ENCODE results near the gene RAB32. TPM values are rescaled to one million over a fixed set of nuclear protein-coding genes. Genes with fewer than 3 reads are reported as not detected.

Gene RAB32
- total RNA-seq, 1 experiment from 2014 or later, result 21.4 TPM

DNA sequence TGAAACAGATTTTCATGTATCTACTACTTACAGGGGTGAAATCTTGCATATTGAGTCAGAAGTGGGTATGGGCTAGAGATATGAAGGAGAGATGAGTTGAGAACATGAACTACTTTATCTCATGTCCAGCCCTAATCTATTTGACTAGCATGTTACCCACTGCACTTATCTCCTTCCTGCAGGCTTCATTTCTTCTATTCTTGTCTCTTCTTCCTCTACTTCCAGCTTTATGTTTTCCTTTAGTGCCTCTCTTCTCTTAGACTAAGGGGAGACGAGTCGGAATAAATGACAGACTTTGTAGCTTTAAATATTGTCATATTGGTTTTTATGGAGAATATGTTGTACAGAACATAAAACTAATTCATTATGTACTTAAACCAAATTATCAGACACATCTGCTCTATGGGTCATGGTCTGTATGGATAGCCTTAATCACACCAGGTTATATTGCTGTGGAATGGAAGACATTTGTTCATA is 5.3 kb downstream of the RAB32 start:
- H4K20me1 ChIP-seq (ENCODE audit: insufficient read depth), result peaks cover 4% of the 10 kb centered on the region; the same call in 1 of the 2 replicates
- no peaks in the 10 kb centered on the region for H3K9me3 ChIP-seq (ENCODE audit: insufficient read depth, low read depth)
- H3F3A ChIP-seq (ENCODE audit: insufficient read depth, low read depth), result peaks cover 16% of the 10 kb centered on the region
- no peak overlapping the region for H3K4me2 ChIP-seq
- CTCF ChIA-PET, result no interaction called here
- H3K4me1 ChIP-seq (replicated peaks; ENCODE audit: insufficient read depth), result peaks cover 31% of the 10 kb centered on the region
- no peak overlapping the region for H3K27ac ChIP-seq
- H3K27me3 ChIP-seq (ENCODE audit: insufficient read depth, low read depth), result no peaks in the 10 kb centered on the region
- TF ChIP-seq, protein P1, sequence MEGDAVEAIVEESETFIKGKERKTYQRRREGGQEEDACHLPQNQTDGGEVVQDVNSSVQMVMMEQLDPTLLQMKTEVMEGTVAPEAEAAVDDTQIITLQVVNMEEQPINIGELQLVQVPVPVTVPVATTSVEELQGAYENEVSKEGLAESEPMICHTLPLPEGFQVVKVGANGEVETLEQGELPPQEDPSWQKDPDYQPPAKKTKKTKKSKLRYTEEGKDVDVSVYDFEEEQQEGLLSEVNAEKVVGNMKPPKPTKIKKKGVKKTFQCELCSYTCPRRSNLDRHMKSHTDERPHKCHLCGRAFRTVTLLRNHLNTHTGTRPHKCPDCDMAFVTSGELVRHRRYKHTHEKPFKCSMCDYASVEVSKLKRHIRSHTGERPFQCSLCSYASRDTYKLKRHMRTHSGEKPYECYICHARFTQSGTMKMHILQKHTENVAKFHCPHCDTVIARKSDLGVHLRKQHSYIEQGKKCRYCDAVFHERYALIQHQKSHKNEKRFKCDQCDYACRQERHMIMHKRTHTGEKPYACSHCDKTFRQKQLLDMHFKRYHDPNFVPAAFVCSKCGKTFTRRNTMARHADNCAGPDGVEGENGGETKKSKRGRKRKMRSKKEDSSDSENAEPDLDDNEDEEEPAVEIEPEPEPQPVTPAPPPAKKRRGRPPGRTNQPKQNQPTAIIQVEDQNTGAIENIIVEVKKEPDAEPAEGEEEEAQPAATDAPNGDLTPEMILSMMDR (conservative IDR thresholded peaks at IDR 0.05), result no peak
- TF ChIP-seq EZH2 (IDR thresholded peaks at IDR 0.05; ENCODE audit: low read depth), result no peak
- H3K9me2 ChIP-seq (ENCODE audit: insufficient read depth), result no peaks in the 10 kb centered on the region
- POLR2A ChIA-PET (ENCODE audit: unreplicated experiment), result no interaction called here
- DNase-seq, result no peak
- intact Hi-C loops (cut with micrococcal nuclease; ENCODE audit: unreplicated experiment), result loop anchor here (10.0 kb wide), 2 partner anchors 156 to 254 kb away; no protein-coding TSS in a partner anchor
- H3K79me2 ChIP-seq (ENCODE audit: low read depth), result peaks cover 38% of the 10 kb centered on the region
- no peak overlapping the region for H2AFZ ChIP-seq
- H3K36me3 ChIP-seq (ENCODE audit: low read depth), result no peaks in the 10 kb centered on the region
- no peak overlapping the region for H3K4me3 ChIP-seq
- no TSS peak for BruUV-seq (replicated peaks)

DNA sequence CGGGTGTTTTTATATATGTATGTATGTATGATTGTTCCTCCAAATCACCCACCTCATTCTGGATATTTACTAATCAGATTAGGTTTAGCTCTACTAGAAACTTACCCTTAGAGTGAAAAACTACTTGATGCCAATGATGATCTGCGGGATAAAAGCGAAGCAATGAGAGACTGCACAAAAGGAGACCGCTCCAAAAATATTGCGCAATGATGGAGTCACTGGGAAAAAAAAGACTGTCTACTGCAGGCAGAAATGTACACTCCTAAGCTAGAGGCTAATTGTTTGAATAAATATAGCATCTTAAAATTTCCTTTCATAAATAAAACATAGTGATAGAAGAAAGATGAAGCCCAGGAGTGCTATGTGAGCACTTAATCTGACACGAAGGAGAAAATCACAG is 7.3 kb downstream of the RAB32 start:
- Histone ChIP-seq H3K27me3 (ENCODE audit: insufficient read depth, low read depth) (no peaks in the 10 kb centered on the region), H3K79me2 (ENCODE audit: low read depth) (peaks cover 27% of the 10 kb centered on the region), H3F3A (ENCODE audit: insufficient read depth, low read depth) (peaks cover 10% of the 10 kb centered on the region), H3K4me1 (replicated peaks; ENCODE audit: insufficient read depth) (peaks cover 18% of the 10 kb centered on the region), H3K27ac (no peak overlapping the region), H3K9me2 (ENCODE audit: insufficient read depth) (no peaks in the 10 kb centered on the region), H3K36me3 (ENCODE audit: low read depth) (no peaks in the 10 kb centered on the region), H3K4me3 (no peak overlapping the region), H3K4me2 (no peak overlapping the region), H2AFZ (no peak overlapping the region), H3K9me3 (ENCODE audit: insufficient read depth, low read depth) (no peaks in the 10 kb centered on the region), H4K20me1 (ENCODE audit: insufficient read depth) (peaks cover 4% of the 10 kb centered on the region; the same call in 1 of the 2 replicates)
- TF ChIP-seq, protein P1 (conservative IDR thresholded peaks at IDR 0.05), result no peak
- TF ChIP-seq EZH2 (IDR thresholded peaks at IDR 0.05; ENCODE audit: low read depth), result no peak
- POLR2A ChIA-PET (ENCODE audit: unreplicated experiment), result interaction anchor here (0.6 kb wide), 1 partner anchor 627 kb away, joined by 3 read pairs; no protein-coding TSS in a partner anchor
- CTCF ChIA-PET, result no interaction called here
- no peak for DNase-seq
- intact Hi-C loops (cut with micrococcal nuclease; ENCODE audit: unreplicated experiment), result no loop called here
- no TSS peak for BruUV-seq (replicated peaks)

DNA sequence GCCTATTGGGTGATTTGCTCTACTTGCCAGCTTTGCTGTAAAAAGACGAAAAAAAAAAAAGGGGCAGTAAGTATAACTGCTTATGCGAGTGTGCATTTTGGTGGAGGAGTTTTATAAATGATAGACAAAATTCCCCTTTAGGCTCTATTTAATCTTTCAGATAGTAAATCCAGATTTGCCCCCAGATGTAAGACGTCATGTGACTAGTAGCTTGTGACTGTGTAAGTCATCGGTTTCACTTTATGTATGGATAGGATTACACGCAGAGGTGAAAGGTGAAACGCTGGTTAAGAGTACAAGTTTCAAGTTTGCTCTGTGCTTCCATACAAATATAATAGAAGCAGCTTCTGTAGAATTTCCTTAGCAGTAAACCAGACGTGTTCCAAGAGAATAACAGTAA is 7.9 kb downstream of the RAB32 start:
- Histone ChIP-seq H3K27ac (no peak overlapping the region), H3K9me2 (ENCODE audit: insufficient read depth) (no peaks in the 10 kb centered on the region), H3K9me3 (ENCODE audit: insufficient read depth, low read depth) (no peaks in the 10 kb centered on the region), H4K20me1 (ENCODE audit: insufficient read depth) (peaks cover 4% of the 10 kb centered on the region; the same call in 1 of the 2 replicates), H3F3A (ENCODE audit: insufficient read depth, low read depth) (peaks cover 6% of the 10 kb centered on the region), H3K4me2 (no peak overlapping the region), H3K4me3 (no peak overlapping the region), H3K36me3 (ENCODE audit: low read depth) (no peaks in the 10 kb centered on the region), H3K4me1 (replicated peaks; ENCODE audit: insufficient read depth) (peaks cover 14% of the 10 kb centered on the region), H3K79me2 (ENCODE audit: low read depth) (peaks cover 24% of the 10 kb centered on the region), H3K27me3 (ENCODE audit: insufficient read depth, low read depth) (no peaks in the 10 kb centered on the region), H2AFZ (no peak overlapping the region)
- ChIA-PET CTCF (no interaction called here), POLR2A (ENCODE audit: unreplicated experiment) (interaction anchor here (0.7 kb wide), 1 partner anchor 1093 kb away, joined by 7 read pairs; no protein-coding TSS in a partner anchor)
- DNase-seq, result no peak
- no peak for TF ChIP-seq EZH2 (IDR thresholded peaks at IDR 0.05; ENCODE audit: low read depth)
- TF ChIP-seq, protein P1 (conservative IDR thresholded peaks at IDR 0.05), result no peak
- intact Hi-C loops (cut with micrococcal nuclease; ENCODE audit: unreplicated experiment), result no loop called here
- no TSS peak for BruUV-seq (replicated peaks)

All from PC-9 (cell line).